Mesendoderm (in vitro differentiated cells): ENCODE data around the gene PYY.

Source experiments
- DNase-seq: peaks from one replicate; pipeline ENCODE4 v3.0.0; 2013
- H2AK5ac ChIP-seq: 2 replicates; pipeline ENCODE4 v1.6.1; 2013; ENCODE audit warnings: low read length, inconsistent platforms
- H2BK120ac ChIP-seq: 2 replicates; pipeline ENCODE4 v1.6.1; 2013; ENCODE audit warnings: low read depth, mild to moderate bottlenecking, low read length, moderate library complexity, mixed read lengths
- H2BK15ac ChIP-seq: replicated peaks from 2 replicates; pipeline ENCODE4 v1.6.1; 2013; ENCODE audit warnings: low read depth, mild to moderate bottlenecking, moderate library complexity
- H2BK5ac ChIP-seq: 2 replicates; pipeline ENCODE4 v1.6.1; 2013; ENCODE audit warnings: low read length, inconsistent platforms
- H3K18ac ChIP-seq: 2 replicates; pipeline ENCODE4 v1.6.1; 2013; ENCODE audit warnings: mild to moderate bottlenecking, low read length, mixed read lengths
- H3K23ac ChIP-seq: one replicate; pipeline ENCODE4 v1.6.1; 2013; ENCODE audit warnings: low read length
- H3K27ac ChIP-seq: 2 replicates; pipeline ENCODE4 v1.5.1; 2013; ENCODE audit warnings: low read depth, mild to moderate bottlenecking, inconsistent platforms, low read length, moderate library complexity
- H3K27me3 ChIP-seq: 2 replicates; pipeline ENCODE4 v1.6.1; 2013; ENCODE audit warnings: low read length, control low read depth, mild to moderate bottlenecking, inconsistent platforms; ENCODE audit not compliant: insufficient read depth, poor library complexity
- H3K36me3 ChIP-seq: 2 replicates; pipeline ENCODE4 v1.6.1; 2013; ENCODE audit warnings: low read length, inconsistent platforms; ENCODE audit not compliant: control insufficient read depth, insufficient read depth
- H3K4ac ChIP-seq: one replicate; pipeline ENCODE4 v1.6.1; 2013; ENCODE audit warnings: low read depth, mild to moderate bottlenecking, low read length, moderate library complexity
- H3K4me1 ChIP-seq: 2 replicates; pipeline ENCODE4 v1.6.1; 2013; ENCODE audit warnings: low read depth, low read length, inconsistent platforms; ENCODE audit not compliant: control insufficient read depth
- H3K4me2 ChIP-seq: 2 replicates; pipeline ENCODE4 v1.6.1; 2013; ENCODE audit warnings: low read length
- H3K4me3 ChIP-seq: 2 replicates; pipeline ENCODE4 v1.5.1; 2013; ENCODE audit warnings: mild to moderate bottlenecking, low read length
- H3K56ac ChIP-seq: one replicate; pipeline ENCODE4 v1.6.1; 2013; ENCODE audit warnings: low read length
- H3K79me1 ChIP-seq: 2 replicates; pipeline ENCODE4 v1.6.1; 2013; ENCODE audit warnings: low read length, inconsistent platforms
- H3K79me2 ChIP-seq: 2 replicates; pipeline ENCODE4 v1.6.1; 2013; ENCODE audit warnings: mild to moderate bottlenecking, low read length; ENCODE audit not compliant: control insufficient read depth, insufficient read depth
- H3K9ac ChIP-seq: 2 replicates; pipeline ENCODE4 v1.6.1; 2013; ENCODE audit warnings: low read length, inconsistent platforms
- H4K5ac ChIP-seq: one replicate; pipeline ENCODE4 v1.6.1; 2013; ENCODE audit warnings: low read length
- H4K8ac ChIP-seq: one replicate; pipeline ENCODE4 v1.6.1; 2013; ENCODE audit warnings: low read depth, mild to moderate bottlenecking, control low read depth, low read length, moderate library complexity
- WGBS: extraction: QIAGEN DNeasy Blood & Tissue Kit; methylation state at CpG from one replicate; pipeline ENCODE4 v1.1.7; 2013; ENCODE audit warnings: low lambda C conversion rate, missing lambda C conversion rate; ENCODE audit not compliant: insufficient coverage; ENCODE audit errors: extremely low coverage; 5-methylcytosine and 5-hydroxymethylcytosine counted together

PYY gene

GRCh38 chr17:43914451-43914850 lies 39.3 kb downstream of the PYY start:
- Histone ChIP-seq H2BK5ac (no peak overlapping the region), H3K18ac (no peak overlapping the region), H3K79me1 (no peaks in the 10 kb centered on the region), H2BK15ac (no peak overlapping the region), H3K27ac (no peak overlapping the region), H2BK120ac (no peak overlapping the region), H3K36me3 (no peaks in the 10 kb centered on the region), H2AK5ac (no peak overlapping the region), H4K5ac (no peak overlapping the region), H3K79me2 (no peaks in the 10 kb centered on the region), H3K9ac (no peak overlapping the region), H4K8ac (no peak overlapping the region), H3K4me3 (no peak overlapping the region), H3K23ac (no peak overlapping the region), H3K4me2 (no peak overlapping the region), H3K27me3 (no peaks in the 10 kb centered on the region), H3K4ac (no peak overlapping the region), H3K56ac (no peak overlapping the region), H3K4me1 (peaks cover 3% of the 10 kb centered on the region)
- WGBS: no CpG with 5 or more reads among the region's 2 CpGs
- DNase-seq: no peak

DNA sequence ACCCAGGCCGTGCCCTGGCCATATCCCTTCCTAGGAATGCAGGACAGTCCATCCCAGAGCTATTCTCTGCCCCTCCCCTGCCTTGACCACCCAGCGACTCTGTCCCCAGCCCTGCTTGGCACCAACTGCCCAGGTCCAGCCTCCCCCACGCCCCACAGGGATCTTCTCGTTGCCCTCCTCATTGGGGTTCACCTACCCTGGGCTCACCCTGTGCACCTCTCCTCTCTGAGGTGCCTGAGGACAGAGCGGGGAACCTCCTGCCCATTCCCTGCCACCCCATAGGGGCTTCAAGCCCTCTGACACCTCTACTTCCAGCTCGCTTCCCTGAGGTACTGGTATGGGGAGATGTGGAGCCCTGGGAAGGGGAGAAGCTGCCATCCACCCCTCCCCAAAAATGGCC lies 40.2 kb downstream of the PYY start:
- WGBS: no CpG with 5 or more reads among the region's 6 CpGs
- no peak overlapping the region for H2AK5ac ChIP-seq
- no peaks in the 10 kb centered on the region for H3K79me2 ChIP-seq
- no peak overlapping the region for H3K18ac ChIP-seq
- no peak overlapping the region for H4K5ac ChIP-seq
- peaks cover 3% of the 10 kb centered on the region for H3K27me3 ChIP-seq
- no peak overlapping the region for H3K4me2 ChIP-seq
- no peak overlapping the region for H3K9ac ChIP-seq
- no peak overlapping the region for H3K4me3 ChIP-seq
- peaks cover 3% of the 10 kb centered on the region for H3K4me1 ChIP-seq
- no peak overlapping the region for H2BK15ac ChIP-seq
- H3K36me3 ChIP-seq: no peaks in the 10 kb centered on the region
- no peaks in the 10 kb centered on the region for H3K79me1 ChIP-seq
- H2BK120ac ChIP-seq: no peak overlapping the region
- H3K23ac ChIP-seq: no peak overlapping the region
- H2BK5ac ChIP-seq: no peak overlapping the region
- DNase-seq: no peak
- H3K4ac ChIP-seq: no peak overlapping the region
- H3K27ac ChIP-seq: no peak overlapping the region
- no peak overlapping the region for H4K8ac ChIP-seq
- no peak overlapping the region for H3K56ac ChIP-seq

DNA sequence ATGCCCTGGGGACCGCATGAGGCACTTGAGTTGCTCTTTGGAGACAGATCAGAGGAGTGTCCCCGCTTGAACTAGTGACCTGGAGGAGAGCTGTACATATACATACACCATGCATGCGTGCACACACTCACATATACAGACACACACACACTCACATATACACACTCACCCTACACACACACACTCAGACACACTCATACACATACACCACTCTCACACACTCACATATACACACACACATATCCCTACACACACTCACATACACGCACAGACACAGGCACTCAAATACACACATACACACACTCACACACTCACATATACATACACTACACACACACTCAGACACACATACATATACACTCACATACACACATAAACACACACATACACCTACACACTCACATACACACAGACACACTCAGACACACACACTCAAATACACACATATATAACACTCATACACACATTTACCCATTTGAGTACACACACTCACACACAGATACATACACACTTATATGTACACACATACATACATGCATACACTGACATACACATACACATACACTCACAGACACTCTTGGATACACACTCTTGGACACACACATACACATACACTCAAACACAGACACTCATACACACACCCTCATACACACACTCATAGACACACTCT lies 41.0 kb downstream of the PYY start:
- H3K56ac ChIP-seq: no peak overlapping the region
- H3K4me1 ChIP-seq: peaks cover 5% of the 10 kb centered on the region
- WGBS: 100% methylated on average over 1 of the region's 4 CpGs
- no peak overlapping the region for H3K23ac ChIP-seq
- no peak for DNase-seq
- H3K79me2 ChIP-seq: no peaks in the 10 kb centered on the region
- no peak overlapping the region for H3K27ac ChIP-seq
- H4K8ac ChIP-seq: no peak overlapping the region
- no peaks in the 10 kb centered on the region for H3K36me3 ChIP-seq
- H3K4ac ChIP-seq: no peak overlapping the region
- H3K18ac ChIP-seq: no peak overlapping the region
- H2BK15ac ChIP-seq: no peak overlapping the region
- no peak overlapping the region for H4K5ac ChIP-seq
- peaks cover 4% of the 10 kb centered on the region for H3K27me3 ChIP-seq
- no peak overlapping the region for H3K9ac ChIP-seq
- H3K4me2 ChIP-seq: no peak overlapping the region
- H3K4me3 ChIP-seq: no peak overlapping the region
- no peak overlapping the region for H2AK5ac ChIP-seq
- H2BK5ac ChIP-seq: no peak overlapping the region
- no peak overlapping the region for H2BK120ac ChIP-seq
- no peaks in the 10 kb centered on the region for H3K79me1 ChIP-seq

- H2BK120ac ChIP-seq: no peak overlapping the region
- H3K4me2 ChIP-seq: no peak overlapping the region
- no peak overlapping the region for H3K56ac ChIP-seq
- DNase-seq: no peak
- H4K8ac ChIP-seq: no peak overlapping the region
- H3K4me1 ChIP-seq: peaks cover 4% of the 10 kb centered on the region
- no peaks in the 10 kb centered on the region for H3K79me2 ChIP-seq
- no peak overlapping the region for H3K9ac ChIP-seq
- no peak overlapping the region for H4K5ac ChIP-seq
- H3K27ac ChIP-seq: no peak overlapping the region
- no peak overlapping the region for H3K4me3 ChIP-seq
- no peak overlapping the region for H3K18ac ChIP-seq
- no peak overlapping the region for H3K23ac ChIP-seq
- no CpG with 5 or more reads among the region's 8 CpGs for WGBS
- H2AK5ac ChIP-seq: no peak overlapping the region
- H2BK5ac ChIP-seq: no peak overlapping the region
- H3K27me3 ChIP-seq: peaks cover 4% of the 10 kb centered on the region
- H3K4ac ChIP-seq: no peak overlapping the region
- H2BK15ac ChIP-seq: no peak overlapping the region
- no peaks in the 10 kb centered on the region for H3K36me3 ChIP-seq
- H3K79me1 ChIP-seq: no peaks in the 10 kb centered on the region
Measured at GRCh38 chr17:43911904-43912303, 41.8 kb downstream of the PYY start.

GRCh38 chr17:43909537-43910231 lies 44.1 kb downstream of the PYY start:
- no peak overlapping the region for H3K4me3 ChIP-seq
- H4K5ac ChIP-seq: no peak overlapping the region
- H3K4ac ChIP-seq: no peak overlapping the region
- H2BK5ac ChIP-seq: no peak overlapping the region
- H2BK120ac ChIP-seq: no peak overlapping the region
- H3K36me3 ChIP-seq: no peaks in the 10 kb centered on the region
- H4K8ac ChIP-seq: no peak overlapping the region
- no peaks in the 10 kb centered on the region for H3K79me2 ChIP-seq
- peaks cover 4% of the 10 kb centered on the region for H3K27me3 ChIP-seq
- no peak overlapping the region for H3K18ac ChIP-seq
- WGBS: no CpG with 5 or more reads among the region's 7 CpGs
- no peak overlapping the region for H3K56ac ChIP-seq
- no peak overlapping the region for H3K9ac ChIP-seq
- H2AK5ac ChIP-seq: no peak overlapping the region
- H3K4me2 ChIP-seq: no peak overlapping the region
- no peak overlapping the region for H3K23ac ChIP-seq
- peaks cover 2% of the 10 kb centered on the region for H3K4me1 ChIP-seq
- DNase-seq: no peak
- H3K27ac ChIP-seq: no peak overlapping the region
- no peak overlapping the region for H2BK15ac ChIP-seq
- no peaks in the 10 kb centered on the region for H3K79me1 ChIP-seq
